Measurements from ENCODE around the gene PLAC9. TPM values are rescaled to one million over a fixed set of nuclear protein-coding genes. Genes with fewer than 3 reads are reported as not detected.

Gene PLAC9
- total and polyA plus RNA-seq, 2 donors (not counting 3 experiments of a cell fraction or from before 2014, with no cell fraction given): 1.7 to 2.0 TPM

- Histone ChIP-seq H3K27ac (ENCODE audit: insufficient read depth, low read depth, low read length) (no peak overlapping the region), H3K9ac (replicated peaks; ENCODE audit: extremely low read depth, insufficient read depth, low read length) (no peak overlapping the region), H3K79me2 (ENCODE audit: control insufficient read depth, insufficient read depth, low read length) (peaks cover 84% of the 10 kb centered on the region), H3K4me3 (replicated peaks in 1 of 3; ENCODE audit: insufficient read depth in 1 of 3, low read depth in 1 of 3, low read length in 3 of 3) (no peak overlapping the region), H3K9me1 (replicated peaks; ENCODE audit: control insufficient read depth, extremely low read depth, insufficient read depth, low read length) (no peaks in the 10 kb centered on the region), H3K9me3 (replicated peaks; ENCODE audit: control insufficient read depth, insufficient read depth, low read length) (no peaks in the 10 kb centered on the region), H2AFZ (ENCODE audit: low read depth, low read length) (no peak overlapping the region), H4K20me1 (replicated peaks; ENCODE audit: control insufficient read depth, extremely low read depth, insufficient read depth, low read length) (no peaks in the 10 kb centered on the region), H3K36me3 (ENCODE audit: control insufficient read depth in 2 of 2, extremely low read depth in 1 of 2, insufficient read depth in 2 of 2, low read length in 2 of 2) (no peaks in the 10 kb centered on the region), H3K4me2 (ENCODE audit: insufficient read depth, low read length) (no peak overlapping the region), H3K27me3 (ENCODE audit: control insufficient read depth in 2 of 2, insufficient read depth in 2 of 2, low read length in 2 of 2) (no peaks in the 10 kb centered on the region), H3K4me1 (ENCODE audit: control insufficient read depth, extremely low read depth, insufficient read depth, low read length) (no peaks in the 10 kb centered on the region)
- FAIRE-seq: no peak
- DNase-seq (ENCODE audit: low read depth, low spot score): no peak
- ChIA-PET CTCF (no interaction called here), POLR2A (no interaction called here)
- TF ChIP-seq MYC (IDR thresholded peaks at IDR 0.05; ENCODE audit: low read depth, low read length): no peak
- TF ChIP-seq JUN (IDR thresholded peaks at IDR 0.05; ENCODE audit: borderline replicate concordance, insufficient read depth, insufficient read length, low read depth): no peak
- no peak for TF ChIP-seq GATA2 (IDR thresholded peaks at IDR 0.05; ENCODE audit: insufficient read depth, insufficient read length, low read depth, low read length)
- no peak for TF ChIP-seq EZH2 (IDR thresholded peaks at IDR 0.05; ENCODE audit: borderline replicate concordance, low read depth, low read length, severe bottlenecking)
- TF ChIP-seq FOS (IDR thresholded peaks at IDR 0.05; ENCODE audit: borderline replicate concordance, insufficient read depth, low read length): no peak
- TF ChIP-seq, protein P1, sequence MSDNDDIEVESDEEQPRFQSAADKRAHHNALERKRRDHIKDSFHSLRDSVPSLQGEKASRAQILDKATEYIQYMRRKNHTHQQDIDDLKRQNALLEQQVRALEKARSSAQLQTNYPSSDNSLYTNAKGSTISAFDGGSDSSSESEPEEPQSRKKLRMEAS (IDR thresholded peaks at IDR 0.05; ENCODE audit: insufficient read depth, insufficient read length): no peak
- TF ChIP-seq, protein P2, sequence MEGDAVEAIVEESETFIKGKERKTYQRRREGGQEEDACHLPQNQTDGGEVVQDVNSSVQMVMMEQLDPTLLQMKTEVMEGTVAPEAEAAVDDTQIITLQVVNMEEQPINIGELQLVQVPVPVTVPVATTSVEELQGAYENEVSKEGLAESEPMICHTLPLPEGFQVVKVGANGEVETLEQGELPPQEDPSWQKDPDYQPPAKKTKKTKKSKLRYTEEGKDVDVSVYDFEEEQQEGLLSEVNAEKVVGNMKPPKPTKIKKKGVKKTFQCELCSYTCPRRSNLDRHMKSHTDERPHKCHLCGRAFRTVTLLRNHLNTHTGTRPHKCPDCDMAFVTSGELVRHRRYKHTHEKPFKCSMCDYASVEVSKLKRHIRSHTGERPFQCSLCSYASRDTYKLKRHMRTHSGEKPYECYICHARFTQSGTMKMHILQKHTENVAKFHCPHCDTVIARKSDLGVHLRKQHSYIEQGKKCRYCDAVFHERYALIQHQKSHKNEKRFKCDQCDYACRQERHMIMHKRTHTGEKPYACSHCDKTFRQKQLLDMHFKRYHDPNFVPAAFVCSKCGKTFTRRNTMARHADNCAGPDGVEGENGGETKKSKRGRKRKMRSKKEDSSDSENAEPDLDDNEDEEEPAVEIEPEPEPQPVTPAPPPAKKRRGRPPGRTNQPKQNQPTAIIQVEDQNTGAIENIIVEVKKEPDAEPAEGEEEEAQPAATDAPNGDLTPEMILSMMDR (IDR thresholded peaks at IDR 0.05; ENCODE audit: extremely low read depth in 1 of 2, insufficient read depth in 1 of 2, low read depth in 1 of 2, low read length in 2 of 2): no peak
- no peak for TF ChIP-seq POLR2A (IDR thresholded peaks at IDR 0.05; ENCODE audit: low read depth, low read length)
- no peak for TF ChIP-seq POLR2AphosphoS5 (IDR thresholded peaks at IDR 0.05; ENCODE audit: insufficient read depth, low read depth, low read length)
- intact Hi-C loops (cut with micrococcal nuclease) (no loop called here), dilution Hi-C loops (cut with MboI; ENCODE audit: extremely low pct_ligation_motif_present, low sequenced_read_pairs) (no loop called here)
- no TSS peak for BruUV-seq (replicated peaks)
These were observed 56.2 kb downstream of the PLAC9 start for GRCh38 chr10:80188713-80189112.
